Smooth muscle cell (in vitro differentiated cells): ENCODE data around the gene EOGT. TPM values are rescaled to one million over a fixed set of nuclear protein-coding genes. Genes with fewer than 3 reads are reported as not detected.

Experiments
- DNase-seq: peaks from one replicate; lab custom pipeline; 2025; ENCODE audit not compliant: unreplicated experiment; lab: John Stamatoyannopoulos, UW
- H2AFZ ChIP-seq: fragments of 200-600 bp; sonication (generic); 2 replicates; pipeline ENCODE4 v1.6.0; 2016; ENCODE audit warnings: antibody characterized with exemption, low read depth, mild to moderate bottlenecking
- H3F3A ChIP-seq: fragments of 200-600 bp; sonication (generic); 2 replicates; pipeline ENCODE4 v1.6.0; 2017; ENCODE audit warnings: antibody characterized with exemption, low read depth
- H3K27ac ChIP-seq: fragments of 200-600 bp; sonication (generic); 2 replicates; pipeline ENCODE4 v1.5.1; 2016; ENCODE audit warnings: low read depth, mild to moderate bottlenecking
- H3K27me3 ChIP-seq: fragments of 200-600 bp; sonication (generic); 2 replicates; pipeline ENCODE4 v1.6.1; 2016; ENCODE audit warnings: low read depth, mild to moderate bottlenecking
- H3K36me3 ChIP-seq: fragments of 200-600 bp; sonication (generic); 2 replicates; pipeline ENCODE4 v1.5.1; 2016; ENCODE audit warnings: low read depth
- H3K4me1 ChIP-seq: fragments of 200-600 bp; sonication (generic); 2 replicates; pipeline ENCODE4 v1.5.1; 2016; ENCODE audit warnings: low read depth
- H3K4me2 ChIP-seq: fragments of 200-600 bp; sonication (generic); 2 replicates; pipeline ENCODE4 v1.6.0; 2016; ENCODE audit warnings: mild to moderate bottlenecking
- H3K4me3 ChIP-seq: fragments of 200-600 bp; sonication (generic); 2 replicates; pipeline ENCODE4 v1.5.1; 2016; ENCODE audit warnings: mild to moderate bottlenecking
- H3K79me2 ChIP-seq: fragments of 200-600 bp; sonication (generic); 2 replicates; pipeline ENCODE4 v1.6.0; 2016; ENCODE audit warnings: low read depth, mild to moderate bottlenecking
- H3K9ac ChIP-seq: fragments of 200-600 bp; sonication (generic); 2 replicates; pipeline ENCODE4 v1.6.0; 2016; ENCODE audit warnings: low read depth
- H3K9me3 ChIP-seq: fragments of 200-600 bp; sonication (generic); replicated peaks from 2 replicates; pipeline ENCODE4 v1.5.1; 2016; ENCODE audit warnings: low read depth
- H4K20me1 ChIP-seq: fragments of 200-600 bp; sonication (generic); 2 replicates; pipeline ENCODE4 v1.6.0; 2016; ENCODE audit warnings: low read depth
- WGBS: methylation state at CpG from one replicate; pipeline ENCODE4 v1.1.7; 2016; ENCODE audit warnings: low lambda C conversion rate; 5-methylcytosine and 5-hydroxymethylcytosine counted together
- polyA plus RNA-seq: library from polyadenylated mRNA; unstranded; fragments of >200 nt; fragmentation: Nextera tagmentation; extraction: Ambion mirVana; gene quantifications from 2 replicates; pipeline ENCODE4 v1.2.1, GENCODE V29; 2016
- total RNA-seq: library from RNA; depleted of rRNA; stranded (reverse); fragments of >200 nt; gene quantifications from 2 replicates; pipeline ENCODE4 v1.2.3, GENCODE V29; 2014
- TF ChIP-seq, protein P1 (sequence below): fragments of 200-600 bp; sonication (generic); IDR thresholded peaks from 2 replicates; pipeline ENCODE4 v1.5.1; 2017; ENCODE audit warnings: borderline replicate concordance, mild to moderate bottlenecking, antibody characterized with exemption; ENCODE audit not compliant: insufficient read depth, poor library complexity, severe bottlenecking

The EOGT gene
- total and polyA plus RNA-seq, 2 experiments from 2014 or later, result 21.2 to 30.6 TPM

- H2AFZ ChIP-seq, result no peak overlapping the region
- H4K20me1 ChIP-seq, result peaks cover 74% of the 10 kb centered on the region
- DNase-seq, result no peak
- H3K27ac ChIP-seq, result no peak overlapping the region
- H3K9me3 ChIP-seq, result no peaks in the 10 kb centered on the region
- H3K4me2 ChIP-seq, result peak overlapping the region; percentile 95
- H3F3A ChIP-seq, result peaks cover 10% of the 10 kb centered on the region
- WGBS, result 98% methylated on average over 2 of the region's 2 CpGs
- H3K9ac ChIP-seq, result no peak overlapping the region
- no peak overlapping the region for H3K4me3 ChIP-seq
- peaks cover 71% of the 10 kb centered on the region for H3K79me2 ChIP-seq
- H3K36me3 ChIP-seq, result peaks cover 24% of the 10 kb centered on the region
- H3K27me3 ChIP-seq, result no peaks in the 10 kb centered on the region
- H3K4me1 ChIP-seq, result peaks cover 13% of the 10 kb centered on the region
- TF ChIP-seq, protein P1, sequence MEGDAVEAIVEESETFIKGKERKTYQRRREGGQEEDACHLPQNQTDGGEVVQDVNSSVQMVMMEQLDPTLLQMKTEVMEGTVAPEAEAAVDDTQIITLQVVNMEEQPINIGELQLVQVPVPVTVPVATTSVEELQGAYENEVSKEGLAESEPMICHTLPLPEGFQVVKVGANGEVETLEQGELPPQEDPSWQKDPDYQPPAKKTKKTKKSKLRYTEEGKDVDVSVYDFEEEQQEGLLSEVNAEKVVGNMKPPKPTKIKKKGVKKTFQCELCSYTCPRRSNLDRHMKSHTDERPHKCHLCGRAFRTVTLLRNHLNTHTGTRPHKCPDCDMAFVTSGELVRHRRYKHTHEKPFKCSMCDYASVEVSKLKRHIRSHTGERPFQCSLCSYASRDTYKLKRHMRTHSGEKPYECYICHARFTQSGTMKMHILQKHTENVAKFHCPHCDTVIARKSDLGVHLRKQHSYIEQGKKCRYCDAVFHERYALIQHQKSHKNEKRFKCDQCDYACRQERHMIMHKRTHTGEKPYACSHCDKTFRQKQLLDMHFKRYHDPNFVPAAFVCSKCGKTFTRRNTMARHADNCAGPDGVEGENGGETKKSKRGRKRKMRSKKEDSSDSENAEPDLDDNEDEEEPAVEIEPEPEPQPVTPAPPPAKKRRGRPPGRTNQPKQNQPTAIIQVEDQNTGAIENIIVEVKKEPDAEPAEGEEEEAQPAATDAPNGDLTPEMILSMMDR, result no peak
Observed at GRCh38 chr3:69048990-69049389, 35.5 kb upstream of the EOGT start.

GRCh38 chr3:69044608-69045007, 31.1 kb upstream of the EOGT start:
- 99% methylated on average over 2 of the region's 2 CpGs for WGBS
- Histone ChIP-seq H3K4me1 (no peaks in the 10 kb centered on the region), H3F3A (no peaks in the 10 kb centered on the region), H3K4me2 (no peak overlapping the region), H3K9me3 (no peaks in the 10 kb centered on the region), H3K4me3 (no peak overlapping the region), H3K9ac (no peak overlapping the region), H3K36me3 (peaks cover 48% of the 10 kb centered on the region), H3K27ac (no peak overlapping the region), H3K27me3 (no peaks in the 10 kb centered on the region), H4K20me1 (peaks cover 78% of the 10 kb centered on the region), H2AFZ (no peak overlapping the region), H3K79me2 (peaks cover 59% of the 10 kb centered on the region)
- TF ChIP-seq, protein P1, result no peak
- DNase-seq, result no peak

- no peak overlapping the region for H3K27ac ChIP-seq
- H3K9ac ChIP-seq, result no peak overlapping the region
- no peak overlapping the region for H2AFZ ChIP-seq
- peaks cover 62% of the 10 kb centered on the region for H3K36me3 ChIP-seq
- H3K79me2 ChIP-seq, result peaks cover 14% of the 10 kb centered on the region
- over 99% methylated on average over 7 of the region's 7 CpGs for WGBS
- no peaks in the 10 kb centered on the region for H3K4me1 ChIP-seq
- H3F3A ChIP-seq, result no peaks in the 10 kb centered on the region
- TF ChIP-seq, protein P1, result no peak
- no peaks in the 10 kb centered on the region for H3K9me3 ChIP-seq
- H3K27me3 ChIP-seq, result no peaks in the 10 kb centered on the region
- no peak overlapping the region for H3K4me2 ChIP-seq
- peaks cover 43% of the 10 kb centered on the region for H4K20me1 ChIP-seq
- H3K4me3 ChIP-seq, result no peak overlapping the region
- DNase-seq, result no peak
Observed at GRCh38 chr3:69033470-69033869, 20.0 kb upstream of the EOGT start.

DNA sequence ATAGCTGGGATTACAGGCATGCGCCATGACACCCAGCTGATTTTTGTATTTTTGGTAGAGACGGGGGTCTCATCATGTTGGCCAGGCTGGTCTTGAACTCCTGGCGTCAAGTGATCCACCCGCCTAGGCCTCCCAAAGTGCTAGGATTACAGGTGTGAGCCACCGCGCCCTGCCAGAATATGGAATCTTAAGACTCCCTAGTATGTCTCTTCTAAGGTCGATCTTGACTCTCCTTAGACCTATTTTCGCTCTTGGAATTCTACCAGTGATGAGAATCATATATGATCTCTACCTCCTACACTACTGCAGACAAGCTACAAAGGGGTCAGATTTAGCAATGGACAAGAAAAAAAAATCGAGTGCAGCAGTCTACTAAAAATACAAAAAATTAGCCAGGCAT, 19.3 kb upstream of the EOGT start:
- no peaks in the 10 kb centered on the region for H3K27me3 ChIP-seq
- H3K4me3 ChIP-seq, result no peak overlapping the region
- H3K4me2 ChIP-seq, result no peak overlapping the region
- H3K36me3 ChIP-seq, result peaks cover 62% of the 10 kb centered on the region
- no peak overlapping the region for H3K9ac ChIP-seq
- peaks cover 14% of the 10 kb centered on the region for H3K79me2 ChIP-seq
- H2AFZ ChIP-seq, result no peak overlapping the region
- H3F3A ChIP-seq, result no peaks in the 10 kb centered on the region
- TF ChIP-seq, protein P1, result no peak
- no peaks in the 10 kb centered on the region for H3K9me3 ChIP-seq
- H4K20me1 ChIP-seq, result peaks cover 37% of the 10 kb centered on the region
- H3K4me1 ChIP-seq, result no peaks in the 10 kb centered on the region
- WGBS, result 97% methylated on average over 9 of the region's 9 CpGs
- H3K27ac ChIP-seq, result no peak overlapping the region
- DNase-seq, result no peak
